ENCODE results near the gene NCS1.

NCS1 gene

GRCh38 chr9:130172161-130172857 is at the start of gene NCS1:
Gene NCS1, plus strand, starts transcription at chr9:130172404. Its CDS starts 260 bp downstream, at chr9:130172664.
- DNase-seq (ENCODE audit: low read depth in 3 of 3) = peak in 2 of 3 donors; percentile 21 to 46

GRCh38 chr9:130122456-130122855 is 49.7 kb upstream of the NCS1 start:
- DNase-seq (ENCODE audit: low read depth in 3 of 3) = no peak

- no peak for DNase-seq (ENCODE audit: low read depth in 3 of 3)
Observed at GRCh38 chr9:130124085-130124860, 47.9 kb upstream of the NCS1 start.

- DNase-seq (ENCODE audit: low read depth in 3 of 3) = no peak
Observed at GRCh38 chr9:130126721-130127433, 45.3 kb upstream of the NCS1 start.

GRCh38 chr9:130128251-130128650 is 44.0 kb upstream of the NCS1 start:
- peak; percentile 37 to 59 (median 48) for DNase-seq (ENCODE audit: low read depth in 3 of 3)

GRCh38 chr9:130128733-130129431 is 43.3 kb upstream of the NCS1 start:
- DNase-seq (ENCODE audit: low read depth in 3 of 3) = peak in 2 of 3 donors; percentile 28 to 34

- no peak for DNase-seq (ENCODE audit: low read depth in 3 of 3)
Observed at GRCh38 chr9:130129432-130130061, 42.7 kb upstream of the NCS1 start.

GRCh38 chr9:130132746-130133145 is 39.5 kb upstream of the NCS1 start:
- DNase-seq (ENCODE audit: low read depth in 3 of 3) = no peak

GRCh38 chr9:130137081-130137640 is 35.0 kb upstream of the NCS1 start:
- no peak for DNase-seq (ENCODE audit: low read depth in 3 of 3)

GRCh38 chr9:130137641-130138081 is 34.5 kb upstream of the NCS1 start:
- no peak for DNase-seq (ENCODE audit: low read depth in 3 of 3)

- peak in 1 of 3 donors; percentile 9 for DNase-seq (ENCODE audit: low read depth in 3 of 3)
Observed at GRCh38 chr9:130138171-130138653, 34.0 kb upstream of the NCS1 start.

GRCh38 chr9:130138791-130139190 is 33.4 kb upstream of the NCS1 start:
- DNase-seq (ENCODE audit: low read depth in 3 of 3) = no peak

- no peak for DNase-seq (ENCODE audit: low read depth in 3 of 3)
Observed at GRCh38 chr9:130139251-130139650, 33.0 kb upstream of the NCS1 start.

- DNase-seq (ENCODE audit: low read depth in 3 of 3) = peak in 2 of 3 donors; percentile 23 to 27
Observed at GRCh38 chr9:130140706-130141105, 31.5 kb upstream of the NCS1 start.

- no peak for DNase-seq (ENCODE audit: low read depth in 3 of 3)
Observed at GRCh38 chr9:130142056-130142455, 30.1 kb upstream of the NCS1 start.

GRCh38 chr9:130142641-130143040 is 29.6 kb upstream of the NCS1 start:
- DNase-seq (ENCODE audit: low read depth in 3 of 3) = no peak

GRCh38 chr9:130143279-130143893 is 28.8 kb upstream of the NCS1 start:
- DNase-seq (ENCODE audit: low read depth in 3 of 3) = no peak

- DNase-seq (ENCODE audit: low read depth in 3 of 3) = no peak
Observed at GRCh38 chr9:130143958-130144366, 28.2 kb upstream of the NCS1 start.

- no peak for DNase-seq (ENCODE audit: low read depth in 3 of 3)
Observed at GRCh38 chr9:130144703-130145102, 27.5 kb upstream of the NCS1 start.

GRCh38 chr9:130145658-130146057 is 26.5 kb upstream of the NCS1 start:
- no peak for DNase-seq (ENCODE audit: low read depth in 3 of 3)
